Retinal pigment epithelial cell (primary cell): ENCODE results near the gene RPRD1B.

Experiments
- DNase-seq: peaks from one replicate; pipeline ENCODE4 v3.0.0-alpha.2; 2010; ENCODE audit warnings: low read depth
- H3K4me3 ChIP-seq: 2 replicates; pipeline ENCODE4 v1.5.1; 2011; ENCODE audit warnings: mild to moderate bottlenecking, low read length, control low read depth, moderate library complexity
- TF ChIP-seq, protein P1 (sequence below): conservative IDR thresholded peaks from 2 replicates; pipeline ENCODE4 v1.5.1; 2011; ENCODE audit warnings: low read depth, low read length, control low read depth, inconsistent platforms

The RPRD1B gene

DNA sequence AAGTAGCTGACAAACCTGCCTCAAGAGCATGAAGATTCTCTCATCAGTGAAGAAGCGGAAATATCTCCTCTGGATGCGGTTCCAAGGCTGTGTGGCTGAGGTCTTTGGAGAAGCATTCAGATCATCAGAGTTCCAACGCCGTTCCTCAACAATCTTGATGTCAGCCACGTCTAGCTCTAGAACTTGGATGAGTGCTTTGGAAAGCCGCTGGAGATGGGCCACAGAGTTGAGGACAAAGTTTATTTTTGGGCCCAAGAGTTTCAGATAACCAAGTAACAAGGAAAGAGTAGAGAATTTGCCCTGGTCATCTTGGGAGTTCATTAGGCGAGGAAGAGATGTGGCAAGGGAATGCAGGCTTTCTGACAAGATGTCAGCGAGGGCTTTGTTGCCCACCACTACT lies 21.2 kb upstream of the RPRD1B start:
- TF ChIP-seq, protein P1, sequence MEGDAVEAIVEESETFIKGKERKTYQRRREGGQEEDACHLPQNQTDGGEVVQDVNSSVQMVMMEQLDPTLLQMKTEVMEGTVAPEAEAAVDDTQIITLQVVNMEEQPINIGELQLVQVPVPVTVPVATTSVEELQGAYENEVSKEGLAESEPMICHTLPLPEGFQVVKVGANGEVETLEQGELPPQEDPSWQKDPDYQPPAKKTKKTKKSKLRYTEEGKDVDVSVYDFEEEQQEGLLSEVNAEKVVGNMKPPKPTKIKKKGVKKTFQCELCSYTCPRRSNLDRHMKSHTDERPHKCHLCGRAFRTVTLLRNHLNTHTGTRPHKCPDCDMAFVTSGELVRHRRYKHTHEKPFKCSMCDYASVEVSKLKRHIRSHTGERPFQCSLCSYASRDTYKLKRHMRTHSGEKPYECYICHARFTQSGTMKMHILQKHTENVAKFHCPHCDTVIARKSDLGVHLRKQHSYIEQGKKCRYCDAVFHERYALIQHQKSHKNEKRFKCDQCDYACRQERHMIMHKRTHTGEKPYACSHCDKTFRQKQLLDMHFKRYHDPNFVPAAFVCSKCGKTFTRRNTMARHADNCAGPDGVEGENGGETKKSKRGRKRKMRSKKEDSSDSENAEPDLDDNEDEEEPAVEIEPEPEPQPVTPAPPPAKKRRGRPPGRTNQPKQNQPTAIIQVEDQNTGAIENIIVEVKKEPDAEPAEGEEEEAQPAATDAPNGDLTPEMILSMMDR: no peak
- no peak overlapping the region for H3K4me3 ChIP-seq
- DNase-seq: no peak

DNA sequence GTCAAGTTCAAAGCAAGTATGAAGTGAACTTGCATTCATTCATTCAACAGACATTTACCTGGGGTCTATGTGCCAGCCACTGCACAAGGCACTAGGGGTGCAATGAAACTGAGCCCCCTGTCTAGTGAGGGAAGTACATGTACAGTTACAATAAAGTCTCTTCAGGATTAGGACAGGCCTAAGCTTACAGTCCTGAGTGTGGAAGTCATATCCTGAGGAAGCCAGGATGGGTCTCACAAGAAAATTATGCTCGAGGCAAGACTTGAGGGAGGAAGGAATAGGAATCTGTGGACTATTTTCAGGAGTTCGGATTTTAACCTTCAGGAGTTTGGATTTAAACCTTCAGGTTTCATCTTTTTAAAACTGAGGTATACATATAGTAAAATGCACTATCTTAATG lies 19.7 kb upstream of the RPRD1B start:
- TF ChIP-seq, protein P1: no peak
- no peak for DNase-seq
- no peak overlapping the region for H3K4me3 ChIP-seq

DNA sequence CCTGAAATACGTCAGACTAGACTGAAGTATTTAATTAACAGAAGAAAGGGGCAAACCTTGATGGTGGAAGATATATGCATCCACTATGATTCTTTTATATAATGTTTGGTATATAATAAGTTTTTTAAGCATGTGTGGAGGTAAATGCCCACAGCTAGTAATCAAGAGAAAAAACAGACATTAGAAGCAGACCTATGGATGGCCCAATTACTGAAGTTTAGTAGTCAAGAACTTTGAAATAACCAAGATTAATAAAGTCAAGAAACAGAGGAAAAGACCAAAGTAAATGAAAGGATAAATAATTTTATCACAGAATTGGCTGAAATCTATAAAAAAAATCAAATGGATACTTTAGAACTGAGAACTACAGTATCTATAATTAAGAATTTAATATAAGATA lies 15.6 kb upstream of the RPRD1B start:
- H3K4me3 ChIP-seq: no peak overlapping the region
- DNase-seq: no peak
- TF ChIP-seq, protein P1: no peak

DNA sequence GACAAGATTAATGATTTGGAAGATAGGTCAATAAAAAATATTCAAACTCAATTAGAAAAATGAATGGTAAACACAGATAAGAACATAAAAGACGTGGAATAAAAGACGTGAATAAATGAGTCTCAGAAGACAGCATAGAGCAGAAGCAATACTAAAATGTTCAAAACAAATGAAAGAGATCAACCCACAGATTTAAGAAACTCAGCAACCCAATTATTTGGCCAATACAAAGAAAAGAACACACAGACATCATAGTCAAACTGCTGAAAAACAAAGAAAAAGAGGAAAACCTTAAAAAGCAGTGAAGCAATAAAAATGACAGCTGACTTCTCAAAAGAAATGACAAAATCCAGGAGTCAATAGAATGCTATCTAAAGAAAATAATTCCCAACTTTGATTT lies 15.2 kb upstream of the RPRD1B start:
- no peak for DNase-seq
- H3K4me3 ChIP-seq: no peak overlapping the region
- TF ChIP-seq, protein P1: no peak

DNA sequence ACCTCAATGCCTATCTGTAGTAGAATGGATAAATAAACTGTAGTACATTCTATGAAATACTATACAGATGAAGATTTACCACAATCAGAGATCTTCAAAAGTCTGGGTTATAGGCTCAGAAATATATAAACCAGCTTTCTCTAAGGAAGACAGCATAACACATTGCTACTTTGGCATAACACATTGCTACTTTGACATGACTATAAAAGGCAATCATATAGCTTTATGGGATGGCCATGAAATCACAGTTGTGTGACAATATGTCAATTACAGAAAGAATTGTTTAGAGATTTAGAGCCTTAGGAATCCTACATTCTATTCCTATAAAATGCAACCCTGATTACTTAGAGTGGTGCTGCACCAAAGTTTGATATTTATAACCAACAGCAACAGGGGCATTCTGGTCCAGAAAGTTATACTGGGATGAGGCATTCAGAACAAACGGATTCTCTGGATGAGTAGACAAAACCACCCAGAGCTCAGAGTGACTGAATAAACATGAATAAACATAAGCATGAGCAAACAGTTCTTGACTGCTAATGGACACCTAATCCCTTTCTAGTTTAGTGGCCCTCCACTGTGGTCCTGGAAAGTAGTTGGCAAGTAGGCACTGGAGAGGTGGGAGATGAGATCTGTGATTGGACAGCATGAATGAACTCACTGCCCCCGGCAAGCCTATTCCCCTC lies 12.3 kb upstream of the RPRD1B start:
- H3K4me3 ChIP-seq: no peak overlapping the region
- no peak for DNase-seq
- TF ChIP-seq, protein P1: no peak

DNA sequence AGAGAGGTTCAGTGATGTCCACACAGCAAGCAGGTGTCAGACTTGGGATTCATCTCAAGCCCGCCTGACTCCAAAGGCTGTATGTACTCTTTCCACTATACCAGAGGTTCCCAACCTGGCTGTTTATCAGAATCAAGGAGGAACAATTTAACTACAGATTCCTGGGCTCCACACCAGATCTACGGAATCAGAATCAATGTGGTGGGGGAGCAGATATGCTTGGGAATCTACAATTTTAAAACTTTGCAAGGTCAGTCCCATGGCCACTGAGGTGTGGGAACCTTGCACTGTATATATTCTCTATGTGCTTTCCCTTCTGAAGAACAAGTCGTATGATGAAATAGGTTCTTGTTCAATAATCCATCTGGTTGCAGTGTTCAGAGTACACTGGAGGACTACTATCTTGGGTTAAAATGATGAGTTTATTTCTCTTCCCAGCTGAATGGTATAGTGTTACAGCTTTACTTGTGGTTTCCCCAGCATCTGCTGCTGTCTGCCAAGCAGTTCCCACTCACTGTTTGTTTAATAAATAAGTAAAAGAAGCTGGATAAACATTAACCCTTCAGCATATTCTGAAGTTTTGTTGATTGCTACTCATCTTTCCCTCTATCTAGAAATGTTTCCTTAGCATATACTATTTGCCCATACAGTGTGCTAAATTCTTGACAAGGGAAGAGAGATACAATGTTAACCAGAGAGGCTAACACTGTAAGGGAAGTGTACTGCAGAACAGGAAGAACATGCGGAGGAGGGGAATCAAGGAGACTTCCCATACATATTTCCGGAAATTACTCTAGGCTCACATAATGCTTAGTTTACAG lies 10.2 kb upstream of the RPRD1B start:
- TF ChIP-seq, protein P1: no peak
- H3K4me3 ChIP-seq: no peak overlapping the region
- DNase-seq: no peak

DNA sequence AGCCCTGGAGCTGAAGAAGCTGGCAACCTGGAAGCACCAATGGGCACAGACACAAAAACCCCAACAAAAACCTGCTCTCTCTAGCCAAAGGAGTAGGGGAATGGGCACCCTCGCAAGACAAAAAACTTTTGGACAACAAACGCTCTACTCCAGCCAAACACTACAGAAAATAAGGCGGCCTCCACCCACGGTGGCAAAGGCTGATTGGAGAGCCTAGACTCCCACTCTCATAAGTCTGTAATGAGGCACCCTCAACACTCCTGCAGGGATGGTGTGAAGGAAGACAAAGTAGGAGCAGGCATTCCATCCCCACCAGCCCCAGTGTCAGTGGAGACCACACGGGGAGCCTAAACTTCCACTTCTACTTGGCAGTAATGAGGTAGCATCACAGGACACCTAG lies 9.1 kb upstream of the RPRD1B start:
- no peak overlapping the region for H3K4me3 ChIP-seq
- TF ChIP-seq, protein P1: no peak
- DNase-seq: no peak
